H9 (cell line): ENCODE data around the gene SHCBP1. TPM values are rescaled to one million over a fixed set of nuclear protein-coding genes. Genes with fewer than 3 reads are reported as not detected.

Experiments used
- DNase-seq: peaks from one replicate; pipeline ENCODE4 v3.0.0-alpha.2; 2017
- H2AFZ ChIP-seq: one replicate; pipeline ENCODE4 v1.6.1; 2013; ENCODE audit warnings: mild to moderate bottlenecking, low read length, control low read depth, moderate library complexity
- H2AK5ac ChIP-seq: 2 replicates; pipeline ENCODE4 v1.6.1; 2013; ENCODE audit warnings: low read length, control low read depth, mixed read lengths; ENCODE audit not compliant: insufficient read length
- H2BK120ac ChIP-seq: one replicate; pipeline ENCODE4 v1.6.1; 2013; ENCODE audit warnings: low read depth, mild to moderate bottlenecking, low read length, control low read depth, inconsistent platforms; ENCODE audit not compliant: poor library complexity, severe bottlenecking
- H2BK12ac ChIP-seq: 2 replicates; pipeline ENCODE4 v1.6.1; 2013; ENCODE audit warnings: low read length, control low read depth, mixed read lengths, low read depth; ENCODE audit not compliant: insufficient read length
- H2BK15ac ChIP-seq: 2 replicates; pipeline ENCODE4 v1.6.1; 2013; ENCODE audit warnings: low read depth, low read length, control low read depth
- H2BK20ac ChIP-seq: one replicate; pipeline ENCODE4 v1.6.1; 2013; ENCODE audit warnings: low read depth, mild to moderate bottlenecking, low read length, control low read depth, inconsistent platforms; ENCODE audit not compliant: poor library complexity, severe bottlenecking
- H2BK5ac ChIP-seq: 2 replicates; pipeline ENCODE4 v1.6.1; 2013; ENCODE audit warnings: low read length, control low read depth, mixed read lengths; ENCODE audit not compliant: insufficient read length
- H3K14ac ChIP-seq: 2 replicates; pipeline ENCODE4 v1.6.1; 2013; ENCODE audit warnings: low read length, control low read depth; ENCODE audit not compliant: insufficient read depth
- H3K18ac ChIP-seq: 2 replicates; pipeline ENCODE4 v1.6.1; 2013; ENCODE audit warnings: low read depth, mild to moderate bottlenecking, mixed read lengths, low read length, control low read depth; ENCODE audit not compliant: insufficient read length
- H3K23ac ChIP-seq: 2 replicates; pipeline ENCODE4 v1.6.1; 2013; ENCODE audit warnings: low read length, control low read depth, mixed read lengths, low read depth; ENCODE audit not compliant: insufficient read length
- H3K23me2 ChIP-seq: 2 replicates; pipeline ENCODE4 v1.6.1; 2013; ENCODE audit warnings: low read depth, mild to moderate bottlenecking, mixed read lengths, low read length, control low read depth; ENCODE audit not compliant: insufficient read length, poor library complexity, severe bottlenecking
- H3K27ac ChIP-seq: 2 replicates; pipeline ENCODE4 v1.5.1; 2013; ENCODE audit warnings: low read length, control low read depth, mixed read lengths, low read depth; ENCODE audit not compliant: insufficient read length
- H3K27me3 ChIP-seq: 2 replicates; pipeline ENCODE4 v1.6.1; 2013; ENCODE audit warnings: low read length, control low read depth, inconsistent platforms; ENCODE audit not compliant: insufficient read depth
- H3K4ac ChIP-seq: 2 replicates; pipeline ENCODE4 v1.6.1; 2013; ENCODE audit warnings: low read depth, mild to moderate bottlenecking, control low read depth, inconsistent platforms, low read length, moderate library complexity
- H3K4me1 ChIP-seq: 2 replicates; pipeline ENCODE4 v1.6.1; 2013; ENCODE audit warnings: low read length, control low read depth, inconsistent platforms; ENCODE audit not compliant: insufficient read depth
- H3K4me2 ChIP-seq: 2 replicates; pipeline ENCODE4 v1.6.1; 2013; ENCODE audit warnings: low read length, control low read depth, mixed read lengths; ENCODE audit not compliant: insufficient read length, insufficient read depth
- H3K56ac ChIP-seq: 2 replicates; pipeline ENCODE4 v1.6.1; 2013; ENCODE audit warnings: low read depth, mild to moderate bottlenecking, mixed read lengths, low read length, control low read depth; ENCODE audit not compliant: insufficient read length
- H3K79me1 ChIP-seq: 2 replicates; pipeline ENCODE4 v1.6.1; 2013; ENCODE audit warnings: low read depth, mild to moderate bottlenecking, moderate library complexity, low read length, control low read depth, inconsistent platforms; ENCODE audit not compliant: insufficient read depth, poor library complexity, severe bottlenecking
- H3K79me2 ChIP-seq: 2 replicates; pipeline ENCODE4 v1.6.1; 2013; ENCODE audit warnings: low read length, control low read depth, inconsistent platforms; ENCODE audit not compliant: insufficient read depth
- H3K9ac ChIP-seq: 2 replicates; pipeline ENCODE4 v1.6.1; 2013; ENCODE audit warnings: low read length, control low read depth, mixed read lengths; ENCODE audit not compliant: insufficient read length; ENCODE audit errors: extremely low read depth
- H3K9me3 ChIP-seq: one replicate; pipeline ENCODE4 v1.6.1; 2013; ENCODE audit warnings: low read depth, low read length, inconsistent platforms; ENCODE audit not compliant: control insufficient read depth
- H3T11ph ChIP-seq: one replicate; pipeline ENCODE4 v1.6.1; 2013; ENCODE audit warnings: mild to moderate bottlenecking, low read length, control low read depth, inconsistent platforms
- H4K20me1 ChIP-seq: one replicate; pipeline ENCODE4 v1.6.1; 2013; ENCODE audit not compliant: control insufficient read depth, insufficient read length, insufficient read depth
- H4K5ac ChIP-seq: 2 replicates; pipeline ENCODE4 v1.6.1; 2013; ENCODE audit warnings: low read depth, mild to moderate bottlenecking, mixed read lengths, low read length, control low read depth; ENCODE audit not compliant: insufficient read length
- H4K8ac ChIP-seq: replicated peaks from 2 replicates; pipeline ENCODE4 v1.6.1; 2013; ENCODE audit warnings: low read length, control low read depth, mixed read lengths, low read depth; ENCODE audit not compliant: insufficient read length
- H4K91ac ChIP-seq: 2 replicates; pipeline ENCODE4 v1.6.1; 2013; ENCODE audit warnings: low read depth, mild to moderate bottlenecking, moderate library complexity, mixed read lengths, low read length, control low read depth; ENCODE audit not compliant: insufficient read length
- H3K27ac Mint-ChIP-seq, 3 experiments: 2 replicates in 2 of 3; 3 replicates in 1 of 3; pipeline ENCODE4 v1.8.0; 2020 to 2021; ENCODE audit warnings: mixed read lengths in 3 of 3, mild to moderate bottlenecking in 1 of 3, moderate library complexity in 1 of 3
- H3K27me3 Mint-ChIP-seq: 2 replicates; pipeline ENCODE4 v1.8.0; 2021; ENCODE audit warnings: low read depth, mild to moderate bottlenecking, moderate library complexity, mixed read lengths
- H3K36me3 Mint-ChIP-seq, 3 experiments: 2 replicates in 2 of 3; 3 replicates in 1 of 3; pipeline ENCODE4 v1.8.0; 2020 to 2021; ENCODE audit warnings: low read depth in 3 of 3, mixed read lengths in 3 of 3; ENCODE audit not compliant: insufficient read depth in 1 of 3
- H3K4me1 Mint-ChIP-seq, 2 experiments: 2 replicates each; pipeline ENCODE4 v1.8.0; 2020; ENCODE audit warnings: mixed read lengths in 2 of 2
- H3K4me3 Mint-ChIP-seq, 2 experiments: 2 replicates in 1 of 2; 3 replicates in 1 of 2; pipeline ENCODE4 v1.8.0; 2020 to 2021; ENCODE audit warnings: mild to moderate bottlenecking in 2 of 2, mixed read lengths in 2 of 2, moderate library complexity in 1 of 2
- H3K9me3 Mint-ChIP-seq, 2 experiments: 2 replicates in 1 of 2; 3 replicates in 1 of 2; pipeline ENCODE4 v1.8.0; 2020; ENCODE audit warnings: mild to moderate bottlenecking in 2 of 2, mixed read lengths in 2 of 2, moderate library complexity in 1 of 2
- CTCF ChIP-seq: fragments of 200-600 bp; sonication (generic); conservative IDR thresholded peaks from 3 replicates; pipeline ENCODE4 v1.8.0; 2021; ENCODE audit warnings: antibody characterized with exemption, mild to moderate bottlenecking
- WGBS: extraction: QIAGEN DNeasy Blood & Tissue Kit; methylation state at CpG from one replicate; pipeline ENCODE4 v1.1.7; 2013; ENCODE audit warnings: missing lambda C conversion rate, low lambda C conversion rate, mixed read lengths; ENCODE audit not compliant: insufficient read length; ENCODE audit errors: extremely low coverage; 5-methylcytosine and 5-hydroxymethylcytosine counted together
- total RNA-seq: library from RNA; stranded (reverse); gene quantifications from 2 replicates; pipeline ENCODE4 v1.2.1, GENCODE V29; 2021

The SHCBP1 gene
- total RNA-seq, 1 experiment from 2014 or later = 16.6 TPM

- Histone ChIP-seq H3T11ph (no peak overlapping the region), H3K9ac (no peak overlapping the region), H3K4ac (no peak overlapping the region), H3K4me1 (no peaks in the 10 kb centered on the region), H3K79me1 (no peaks in the 10 kb centered on the region), H3K9me3 (no peaks in the 10 kb centered on the region), H3K14ac (no peak overlapping the region), H4K8ac (no peak overlapping the region), H4K20me1 (no peaks in the 10 kb centered on the region), H3K23me2 (no peaks in the 10 kb centered on the region), H3K79me2 (no peaks in the 10 kb centered on the region; the same call in 1 of the 2 replicates), H3K23ac (no peak overlapping the region), H4K5ac (no peak overlapping the region), H3K27me3 (no peaks in the 10 kb centered on the region), H3K18ac (no peak overlapping the region), H2BK120ac (no peak overlapping the region), H2AFZ (no peak overlapping the region), H2BK12ac (no peak overlapping the region), H2AK5ac (no peak overlapping the region), H3K27ac (no peak overlapping the region), H3K56ac (no peak overlapping the region), H4K91ac (no peak overlapping the region), H2BK5ac (no peak overlapping the region), H2BK20ac (no peak overlapping the region), H3K4me2 (no peak overlapping the region), H2BK15ac (no peak overlapping the region)
- Mint-ChIP-seq H3K36me3 (peaks cover 22 to 54% (median 52%) of the 10 kb centered on the region in 3 experiments), H3K9me3 (peaks cover 0 to 3% of the 10 kb centered on the region in 2 experiments; a peak in 1 of 5 replicates), H3K4me1 (no peaks in the 10 kb centered on the region), H3K27me3 (no peaks in the 10 kb centered on the region), H3K27ac (no peak overlapping the region), H3K4me3 (no peak overlapping the region)
- no peak for TF ChIP-seq CTCF
- DNase-seq = no peak
- WGBS = no CpG with 5 or more reads among the region's 1 CpG
Measured at GRCh38 chr16:46582313-46582712, 38.9 kb downstream of the SHCBP1 start.
